Prostate gland (tissue), 2 donors: Measurements from ENCODE around the gene ARHGAP18.

ENCODE experiments used
- CTCF ChIP-seq, 4 experiments: fragments of 200-600 bp in 2 of 4; fragments of 450-650 bp in 2 of 4; sonication (generic) in 2 of 4; IDR thresholded peaks; 1 replicate in 3 of 4; 2 replicates in 1 of 4; pipeline ENCODE4 v1.5.1; 2016 to 2019; ENCODE audit warnings: antibody characterized with exemption in 4 of 4, mild to moderate bottlenecking in 2 of 4, moderate library complexity in 2 of 4
- POLR2AphosphoS5 ChIP-seq: sonication (generic); formaldehyde crosslinking; IDR thresholded peaks from one replicate; pipeline ENCODE4 v1.6.1; 2017; ENCODE audit warnings: antibody characterized with exemption

DNA sequence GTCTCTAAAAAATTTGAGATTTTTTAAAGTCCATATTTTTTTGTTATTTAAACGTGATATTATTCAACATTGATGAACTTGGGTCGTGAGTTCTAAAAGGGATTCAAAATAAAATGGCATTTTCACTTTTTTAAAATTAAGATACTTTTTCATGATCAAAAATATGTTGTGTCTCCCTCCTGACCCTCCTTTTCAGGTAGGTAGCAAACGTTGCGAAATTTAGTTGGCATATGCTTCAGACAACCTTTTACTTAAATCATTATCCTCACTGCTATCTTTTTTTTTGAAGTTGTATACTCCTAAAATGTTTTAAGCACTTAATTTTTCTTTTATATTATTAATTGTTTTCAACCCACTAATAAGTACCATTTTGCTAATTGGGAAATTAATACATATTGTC lies 133.5 kb downstream of the ARHGAP18 start:
- TF ChIP-seq CTCF (IDR thresholded peaks at IDR 0.05) (no peak), POLR2AphosphoS5 (no peak)
